HG03378 (cell line): ENCODE measurements around the gene TK2.
A peak's percentile ranks its signal among the peaks of the same experiment; 100 is the strongest.
"Not testable (repeated sequence)": the region's sequence is repeated elsewhere in the genome, so short reads cannot be mapped to it uniquely, and the experiment has no call there.

Source experiments
- ATAC-seq: cut with Tn5 transposase; IDR thresholded peaks from one replicate; pipeline ENCODE4 v1.9.1; 2021; ENCODE audit warnings: mild to moderate bottlenecking, moderate library complexity; ENCODE audit not compliant: unreplicated experiment

Gene TK2

GRCh38 chr16:66549284-66550131, at the start of gene TK2:
TK2 (minus strand) TSS chr16:66550122; CDS start chr16:66550061, 61 bp downstream.
- no peak for ATAC-seq

GRCh38 chr16:66598111-66598510, 48.2 kb upstream of the TK2 start:
- ATAC-seq = no peak

GRCh38 chr16:66596986-66597848, 47.3 kb upstream of the TK2 start:
- ATAC-seq = no peak

GRCh38 chr16:66596559-66596958, 46.6 kb upstream of the TK2 start:
- ATAC-seq = not testable (repeated sequence)

GRCh38 chr16:66594739-66595138, 44.8 kb upstream of the TK2 start:
- ATAC-seq = no peak

- no peak for ATAC-seq
Measured at GRCh38 chr16:66592814-66593213, 42.9 kb upstream of the TK2 start.

- no peak for ATAC-seq
Measured at GRCh38 chr16:66592241-66592640, 42.3 kb upstream of the TK2 start.

GRCh38 chr16:66591018-66591417, 41.1 kb upstream of the TK2 start:
- no peak for ATAC-seq

- ATAC-seq = no peak
Measured at GRCh38 chr16:66590322-66590721, 40.4 kb upstream of the TK2 start.

- peak; percentile 84 for ATAC-seq
Measured at GRCh38 chr16:66588981-66589713, 39.2 kb upstream of the TK2 start.

- ATAC-seq = no peak
Measured at GRCh38 chr16:66587881-66588600, 38.1 kb upstream of the TK2 start.

GRCh38 chr16:66585481-66586239, 35.7 kb upstream of the TK2 start:
- ATAC-seq = no peak

GRCh38 chr16:66581246-66581952, 31.5 kb upstream of the TK2 start:
- ATAC-seq = no peak

GRCh38 chr16:66580605-66581209, 30.8 kb upstream of the TK2 start:
- ATAC-seq = no peak

GRCh38 chr16:66578651-66579531, 29.0 kb upstream of the TK2 start, which contains the start of gene CMTM2:
CMTM2 (plus strand) TSS chr16:66579463; CDS start chr16:66579608, 145 bp downstream.
- no peak for ATAC-seq

- ATAC-seq = no peak
Measured at GRCh38 chr16:66576296-66576695, 26.4 kb upstream of the TK2 start.

GRCh38 chr16:66575060-66575459, 25.1 kb upstream of the TK2 start:
- ATAC-seq = no peak

GRCh38 chr16:66574531-66574930, 24.6 kb upstream of the TK2 start:
- no peak for ATAC-seq
